GM12872 (cell line): ENCODE results near the gene SERPINB1.

Experiments used
- CTCF ChIP-seq: IDR thresholded peaks from 3 replicates; pipeline ENCODE4 v1.5.1; 2011; ENCODE audit warnings: low read depth, mild to moderate bottlenecking, low read length, moderate library complexity; ENCODE audit not compliant: insufficient read depth

SERPINB1 gene

DNA sequence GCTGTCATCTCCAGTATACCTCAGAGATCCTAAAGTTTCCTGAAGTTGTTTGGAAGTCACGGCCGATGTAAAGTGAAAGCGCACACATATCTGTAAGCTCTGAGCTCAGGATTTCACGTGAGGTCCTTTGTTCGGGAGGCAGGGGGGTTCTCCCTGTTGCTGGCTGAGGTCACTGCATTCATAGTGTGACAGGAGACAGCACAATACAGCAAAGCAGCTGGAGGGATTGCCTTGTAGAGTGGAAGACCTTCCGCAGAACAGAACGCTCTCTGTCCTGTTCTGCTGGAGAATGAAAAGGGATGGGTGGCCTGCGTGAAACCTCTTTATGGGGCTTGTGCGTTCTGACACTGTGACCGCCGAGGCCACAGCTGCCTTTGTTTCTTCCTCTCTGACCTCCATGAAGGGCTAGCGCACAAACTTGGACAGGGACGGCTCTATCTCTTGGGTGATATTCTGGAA is 13.4 kb upstream of the SERPINB1 start:
- no peak for TF ChIP-seq CTCF

GRCh38 chr6:2854396-2854982 is 12.8 kb upstream of the SERPINB1 start:
- no peak; the same call in 2 of the 3 replicates for TF ChIP-seq CTCF

- peak; percentile 23; the same call in 1 of the 3 replicates for TF ChIP-seq CTCF
Observed at GRCh38 chr6:2853769-2854395, 12.2 kb upstream of the SERPINB1 start.

GRCh38 chr6:2852921-2853322 is 11.3 kb upstream of the SERPINB1 start:
- TF ChIP-seq CTCF, result no peak

GRCh38 chr6:2852514-2852855 is 10.8 kb upstream of the SERPINB1 start:
- no peak for TF ChIP-seq CTCF

DNA sequence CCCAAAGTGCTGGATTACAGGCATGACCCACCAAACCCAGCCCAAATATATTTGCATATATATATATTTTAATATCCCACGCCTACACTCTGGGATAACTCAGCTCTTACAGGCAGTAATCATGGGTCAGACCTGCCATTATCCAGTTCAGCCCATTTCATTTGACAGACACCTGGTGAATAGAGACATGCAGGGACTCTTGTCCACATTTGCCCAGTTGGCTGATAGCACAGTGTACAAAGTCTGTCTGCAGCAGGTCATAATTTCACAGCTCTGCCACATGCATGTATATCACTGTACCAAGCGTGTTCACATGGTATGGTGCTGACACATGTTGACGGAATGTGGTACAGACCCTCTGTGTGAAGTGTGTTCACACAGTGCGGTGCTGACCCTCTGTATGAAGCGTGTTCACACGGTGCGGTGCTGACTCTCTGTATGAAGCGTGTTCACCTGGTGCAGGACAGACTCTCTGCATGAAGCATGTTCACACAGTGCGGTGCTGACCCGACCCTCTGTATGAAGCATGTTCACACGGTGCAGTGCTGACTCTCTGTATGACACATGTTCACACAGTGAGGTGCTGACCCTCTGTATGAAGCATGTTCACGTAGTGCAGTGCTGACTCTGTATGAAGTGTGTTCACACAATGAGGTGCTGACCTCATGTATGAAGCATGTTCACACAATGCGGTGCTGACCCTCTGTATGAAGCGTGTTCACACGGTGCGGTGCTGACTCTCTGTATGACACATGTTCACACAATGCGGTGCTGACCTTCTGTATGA is 10.3 kb upstream of the SERPINB1 start:
- no peak for TF ChIP-seq CTCF

GRCh38 chr6:2850538-2851113 is 9.0 kb upstream of the SERPINB1 start:
- no peak for TF ChIP-seq CTCF
